PC-3 (cell line): ENCODE results near the gene RNF14. TPM values are rescaled to one million over a fixed set of nuclear protein-coding genes. Genes with fewer than 3 reads are reported as not detected.
A peak's percentile ranks its signal among the peaks of the same experiment; 100 is the strongest.

ENCODE experiments used
- ATAC-seq: fragments of 200-7000 bp; cut with Tn5 transposase; 2 replicates; pipeline ENCODE4 v1.9.1; 2020; ENCODE audit warnings: mild to moderate bottlenecking, moderate library complexity
- BruUV-seq: library from RNA; stranded (reverse); fragments of 400-500 nt; replicated peaks from 2 replicates; lab custom pipeline; 2021; lab: Mats Ljungman, UMichigan
- CTCF ChIA-PET: fragments of 300-600 bp; sonication (Branson Sonifier 250); formaldehyde crosslinking; loops from one replicate; lab custom pipeline; 2022; ENCODE audit warnings: antibody characterized with exemption; lab: Charles Lee
- POLR2A ChIA-PET: fragments of 300-600 bp; sonication (Branson Sonifier 250); formaldehyde crosslinking; loops from one replicate; lab custom pipeline; 2022; ENCODE audit warnings: antibody characterized with exemption; ENCODE audit not compliant: unreplicated experiment; lab: Charles Lee
- DNase-seq: peaks from one replicate; pipeline ENCODE4 v3.0.0-alpha.2; 2015
- H2AFZ ChIP-seq: fragments of 300-600 bp; sonication (generic); 2 replicates; pipeline ENCODE4 v1.6.0; 2016; ENCODE audit warnings: antibody characterized with exemption, low read length
- H3F3A ChIP-seq: fragments of 300-600 bp; sonication (generic); one replicate; pipeline ENCODE4 v1.6.0; 2017; ENCODE audit warnings: antibody characterized with exemption, low read length, control low read depth, mild to moderate bottlenecking; ENCODE audit not compliant: unreplicated experiment
- H3K27ac ChIP-seq: fragments of 300-600 bp; sonication (generic); 2 replicates; pipeline ENCODE4 v1.5.1; 2016; ENCODE audit warnings: mild to moderate bottlenecking, low read length
- H3K27me3 ChIP-seq: fragments of 300-600 bp; sonication (generic); 2 replicates; pipeline ENCODE4 v1.6.1; 2016; ENCODE audit warnings: low read length, mixed read lengths
- H3K36me3 ChIP-seq: fragments of 300-600 bp; sonication (generic); 2 replicates; pipeline ENCODE4 v1.6.1; 2016; ENCODE audit warnings: low read depth, mixed run types, low read length, mixed read lengths
- H3K4me1 ChIP-seq: fragments of 300-600 bp; sonication (generic); 2 replicates; pipeline ENCODE4 v1.5.1; 2016; ENCODE audit warnings: low read length; ENCODE audit not compliant: insufficient read depth
- H3K4me2 ChIP-seq: fragments of 300-600 bp; sonication (generic); 2 replicates; pipeline ENCODE4 v1.6.0; 2016; ENCODE audit warnings: low read length
- H3K4me3 ChIP-seq: fragments of 300-600 bp; sonication (generic); 2 replicates; pipeline ENCODE4 v1.5.1; 2016; ENCODE audit warnings: mild to moderate bottlenecking, low read length, mixed read lengths
- H3K79me2 ChIP-seq: fragments of 300-600 bp; sonication (generic); 2 replicates; pipeline ENCODE4 v1.6.1; 2017; ENCODE audit warnings: low read length, mixed read lengths
- H3K9ac ChIP-seq: fragments of 300-600 bp; sonication (generic); 2 replicates; pipeline ENCODE4 v1.6.0; 2016; ENCODE audit warnings: mild to moderate bottlenecking, low read length
- H3K9me2 ChIP-seq: fragments of 300-600 bp; sonication (generic); replicated peaks from 2 replicates; pipeline ENCODE4 v1.6.1; 2016; ENCODE audit warnings: mixed run types, low read length, mixed read lengths
- H3K9me3 ChIP-seq: fragments of 300-600 bp; sonication (generic); 2 replicates; pipeline ENCODE4 v1.6.1; 2016; ENCODE audit warnings: low read length, mixed read lengths
- H4K20me1 ChIP-seq: fragments of 300-600 bp; sonication (generic); 2 replicates; pipeline ENCODE4 v1.6.1; 2016; ENCODE audit warnings: low read length, mixed read lengths
- EZH2 ChIP-seq: fragments of 300-600 bp; sonication (generic); IDR thresholded peaks from one replicate; pipeline ENCODE4 v1.6.1; 2017; ENCODE audit warnings: antibody characterized with exemption, mild to moderate bottlenecking, low read length; ENCODE audit not compliant: unreplicated experiment
- EZH2phosphoT487 ChIP-seq: fragments of 300-600 bp; sonication (generic); IDR thresholded peaks from 2 replicates; pipeline ENCODE4 v1.6.1; 2018; ENCODE audit warnings: mild to moderate bottlenecking, antibody characterized with exemption, low read length, borderline replicate concordance
- intact Hi-C: fragments of 100-400 bp; cut with micrococcal nuclease; formaldehyde crosslinking; loops from 2 replicates; pipeline ENCODE4 v1.9.0; 2023
- total RNA-seq: library from RNA; depleted of rRNA; stranded (reverse); fragments of >200 nt; gene quantifications from 2 replicates; pipeline ENCODE4 v1.2.3, GENCODE V29; 2014
- TF ChIP-seq, protein P1 (sequence below): fragments of 300-600 bp; sonication (generic); conservative IDR thresholded peaks from 2 replicates; pipeline ENCODE4 v1.5.1; 2017; ENCODE audit warnings: antibody characterized with exemption, low read depth, mild to moderate bottlenecking, low read length

Gene RNF14
- total RNA-seq, 1 experiment from 2014 or later = 32.1 TPM

DNA sequence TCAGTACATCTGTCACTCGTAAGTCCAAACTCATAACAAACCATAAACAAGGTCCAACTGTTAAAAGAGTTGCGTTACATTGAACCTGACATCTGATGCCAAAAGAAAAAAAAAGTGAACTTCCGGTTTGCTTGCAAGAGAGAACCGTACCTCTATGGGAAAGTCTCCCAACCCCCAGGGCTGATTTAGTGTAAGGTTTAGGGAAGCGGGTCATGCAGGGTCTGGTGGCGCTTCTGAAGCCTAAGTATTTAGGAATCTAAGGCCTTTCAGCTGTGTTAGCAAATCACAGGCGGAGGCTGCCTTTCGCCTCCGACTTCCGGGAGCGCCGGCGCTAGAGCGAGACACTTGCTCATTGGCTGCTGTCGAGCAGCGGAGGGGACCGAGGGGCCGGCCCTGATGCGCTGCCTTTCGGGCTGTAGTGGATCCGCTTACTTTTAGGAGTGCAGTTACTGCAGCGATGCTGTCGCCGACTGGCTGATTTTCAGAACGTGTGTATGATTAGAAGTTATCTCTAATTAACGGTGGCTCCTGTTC is 55.9 kb downstream of the RNF14 start:
- Histone ChIP-seq H4K20me1 (no peaks in the 10 kb centered on the region), H3K4me2 (peak overlapping the region; percentile 90), H3K27me3 (no peaks in the 10 kb centered on the region), H3K9me3 (no peaks in the 10 kb centered on the region), H3K36me3 (no peaks in the 10 kb centered on the region), H3K9ac (peak overlapping the region; percentile 60), H3K79me2 (no peaks in the 10 kb centered on the region), H3F3A (peaks cover 5% of the 10 kb centered on the region), H3K4me3 (peak overlapping the region; percentile 71), H2AFZ (peak overlapping the region; percentile 94), H3K4me1 (peaks cover 31% of the 10 kb centered on the region), H3K9me2 (no peaks in the 10 kb centered on the region), H3K27ac (peak overlapping the region; percentile 76)
- peak; percentile 97 for ATAC-seq
- CTCF ChIA-PET = interaction anchor here (1.0 kb wide), 1 partner anchor 13 kb away, joined by 4 read pairs; no protein-coding TSS in a partner anchor
- TF ChIP-seq, protein P1, sequence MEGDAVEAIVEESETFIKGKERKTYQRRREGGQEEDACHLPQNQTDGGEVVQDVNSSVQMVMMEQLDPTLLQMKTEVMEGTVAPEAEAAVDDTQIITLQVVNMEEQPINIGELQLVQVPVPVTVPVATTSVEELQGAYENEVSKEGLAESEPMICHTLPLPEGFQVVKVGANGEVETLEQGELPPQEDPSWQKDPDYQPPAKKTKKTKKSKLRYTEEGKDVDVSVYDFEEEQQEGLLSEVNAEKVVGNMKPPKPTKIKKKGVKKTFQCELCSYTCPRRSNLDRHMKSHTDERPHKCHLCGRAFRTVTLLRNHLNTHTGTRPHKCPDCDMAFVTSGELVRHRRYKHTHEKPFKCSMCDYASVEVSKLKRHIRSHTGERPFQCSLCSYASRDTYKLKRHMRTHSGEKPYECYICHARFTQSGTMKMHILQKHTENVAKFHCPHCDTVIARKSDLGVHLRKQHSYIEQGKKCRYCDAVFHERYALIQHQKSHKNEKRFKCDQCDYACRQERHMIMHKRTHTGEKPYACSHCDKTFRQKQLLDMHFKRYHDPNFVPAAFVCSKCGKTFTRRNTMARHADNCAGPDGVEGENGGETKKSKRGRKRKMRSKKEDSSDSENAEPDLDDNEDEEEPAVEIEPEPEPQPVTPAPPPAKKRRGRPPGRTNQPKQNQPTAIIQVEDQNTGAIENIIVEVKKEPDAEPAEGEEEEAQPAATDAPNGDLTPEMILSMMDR = no peak
- TF ChIP-seq EZH2 (no peak), EZH2phosphoT487 (no peak)
- BruUV-seq = no TSS peak
- intact Hi-C loops = loop anchor here (1.0 to 2.0 kb wide), 3 partner anchors 9 to 96 kb away; no protein-coding TSS in a partner anchor
- peak; percentile 83 for DNase-seq
- POLR2A ChIA-PET = interaction anchor here (0.5 to 0.6 kb wide), 2 partner anchors 36 to 192 kb away, joined by 3 to 4 read pairs; no protein-coding TSS in a partner anchor

DNA sequence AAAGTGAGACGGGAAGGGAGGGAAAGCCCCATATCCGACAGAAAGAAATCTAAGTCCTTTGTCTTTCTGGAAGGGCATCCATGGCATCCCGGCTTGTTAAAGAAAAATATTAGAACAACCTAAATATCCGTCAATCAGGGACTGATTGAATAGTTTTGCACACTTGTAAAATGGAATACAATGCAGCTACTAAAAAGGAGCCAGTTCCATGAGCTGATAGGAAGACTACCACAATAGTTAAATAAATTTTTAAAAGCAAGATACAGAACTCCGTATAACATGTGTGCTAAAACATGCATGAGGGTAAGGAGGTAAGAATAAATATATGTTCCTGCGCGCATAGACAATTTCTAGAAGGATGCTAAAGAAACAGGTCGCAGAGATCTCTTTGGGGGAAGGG is 56.7 kb downstream of the RNF14 start:
- H3K27me3 ChIP-seq = no peaks in the 10 kb centered on the region
- H3K36me3 ChIP-seq = no peaks in the 10 kb centered on the region
- H3K4me3 ChIP-seq = peak overlapping the region; percentile 71
- H3K4me2 ChIP-seq = peak overlapping the region; percentile 90
- no peaks in the 10 kb centered on the region for H3K9me3 ChIP-seq
- peak overlapping the region; percentile 60; the same call in 1 of the 2 replicates for H3K9ac ChIP-seq
- POLR2A ChIA-PET = no interaction called here
- no peaks in the 10 kb centered on the region for H4K20me1 ChIP-seq
- no TSS peak for BruUV-seq
- peaks cover 31% of the 10 kb centered on the region for H3K4me1 ChIP-seq
- intact Hi-C loops = loop anchor here (1.0 to 2.0 kb wide), 3 partner anchors 9 to 95 kb away; no protein-coding TSS in a partner anchor
- ATAC-seq = no peak
- no peak for DNase-seq
- H3F3A ChIP-seq = peaks cover 5% of the 10 kb centered on the region
- no peaks in the 10 kb centered on the region for H3K79me2 ChIP-seq
- no peaks in the 10 kb centered on the region for H3K9me2 ChIP-seq
- peak overlapping the region; percentile 94; the same call in 1 of the 2 replicates for H2AFZ ChIP-seq
- CTCF ChIA-PET = no interaction called here
- TF ChIP-seq, protein P1 = no peak
- TF ChIP-seq EZH2 (no peak), EZH2phosphoT487 (no peak)
- 0 out of 2 replicates have a peak overlapping the region, but pooled peaks have one; percentile 76 for H3K27ac ChIP-seq

DNA sequence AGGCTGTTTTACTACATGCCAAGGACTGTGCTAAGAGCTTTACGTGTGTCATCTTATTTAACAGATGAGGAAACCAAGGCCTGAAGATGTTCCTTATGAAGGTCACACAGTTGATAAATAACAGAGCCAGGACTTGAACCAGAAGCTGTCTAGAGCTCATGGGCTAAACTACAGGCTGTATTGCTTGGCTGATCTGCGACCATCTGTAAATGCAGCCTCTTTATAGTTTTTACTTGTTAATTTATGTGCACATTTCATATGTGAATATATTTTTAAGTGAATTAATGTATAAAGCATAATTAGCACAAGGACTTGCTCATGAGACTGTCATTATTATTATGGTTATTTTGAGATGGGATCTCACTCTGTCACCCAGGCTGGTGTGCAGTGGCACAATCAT is 63.2 kb downstream of the RNF14 start:
- ATAC-seq = no peak
- Histone ChIP-seq H3K9me3 (no peaks in the 10 kb centered on the region), H3K4me3 (no peak overlapping the region), H4K20me1 (no peaks in the 10 kb centered on the region), H3F3A (no peaks in the 10 kb centered on the region), H3K4me1 (peaks cover 7% of the 10 kb centered on the region), H3K4me2 (no peak overlapping the region), H3K27ac (no peak overlapping the region), H3K9ac (no peak overlapping the region), H3K9me2 (no peaks in the 10 kb centered on the region), H3K36me3 (no peaks in the 10 kb centered on the region), H3K27me3 (no peaks in the 10 kb centered on the region), H2AFZ (no peak overlapping the region), H3K79me2 (no peaks in the 10 kb centered on the region)
- no TSS peak for BruUV-seq
- ChIA-PET POLR2A (no interaction called here), CTCF (no interaction called here)
- intact Hi-C loops = no loop called here
- DNase-seq = no peak
- TF ChIP-seq EZH2 (no peak), EZH2phosphoT487 (no peak)
- TF ChIP-seq, protein P1 = no peak
